A673 (cell line): Measurements from ENCODE around the gene SPPL3. TPM values are rescaled to one million over a fixed set of nuclear protein-coding genes. Genes with fewer than 3 reads are reported as not detected.

ENCODE experiments used
- BruUV-seq: library from RNA; stranded (reverse); fragments of 400-500 nt; replicated peaks from 2 replicates; lab custom pipeline; 2021; lab: Mats Ljungman, UMichigan
- CTCF ChIA-PET: fragments of 300-600 bp; sonication (Branson Sonifier 250); formaldehyde crosslinking; loops from one replicate; lab custom pipeline; 2022; ENCODE audit warnings: antibody characterized with exemption; lab: Charles Lee
- POLR2A ChIA-PET: fragments of 300-600 bp; sonication (Branson Sonifier 250); formaldehyde crosslinking; loops from one replicate; lab custom pipeline; 2022; ENCODE audit warnings: antibody characterized with exemption; ENCODE audit not compliant: low non-redundant PET; lab: Charles Lee
- DNase-seq: peaks from one replicate; pipeline ENCODE4 v3.0.0-alpha.2; 2015; ENCODE audit warnings: low spot score
- H3K27ac ChIP-seq: fragments of 200-600 bp; sonication (generic); 2 replicates; pipeline ENCODE4 v1.5.1; 2016; ENCODE audit warnings: mixed run types, low read depth, mild to moderate bottlenecking, mixed read lengths, antibody characterized with exemption, low read length; ENCODE audit not compliant: poor library complexity, severe bottlenecking
- H3K27me3 ChIP-seq: fragments of 200-600 bp; sonication (generic); replicated peaks from 2 replicates; pipeline ENCODE4 v1.6.1; 2017; ENCODE audit warnings: mixed run types, low read depth, mild to moderate bottlenecking, mixed read lengths, antibody characterized with exemption, low read length; ENCODE audit not compliant: insufficient read depth, poor library complexity
- H3K36me3 ChIP-seq: fragments of 200-600 bp; sonication (generic); 2 replicates; pipeline ENCODE4 v1.6.1; 2016; ENCODE audit warnings: mixed run types, mild to moderate bottlenecking, mixed read lengths, antibody characterized with exemption, low read length; ENCODE audit not compliant: insufficient read depth, poor library complexity, severe bottlenecking
- H3K4me1 ChIP-seq: fragments of 200-600 bp; sonication (generic); 2 replicates; pipeline ENCODE4 v1.6.1; 2017; ENCODE audit warnings: mixed run types, mild to moderate bottlenecking, mixed read lengths, antibody characterized with exemption, low read length; ENCODE audit not compliant: insufficient read depth, poor library complexity, severe bottlenecking
- H3K4me3 ChIP-seq: fragments of 200-600 bp; sonication (generic); 2 replicates; pipeline ENCODE4 v1.5.1; 2016; ENCODE audit warnings: low read depth, mixed run types, mild to moderate bottlenecking, mixed read lengths, low read length; ENCODE audit not compliant: poor library complexity, severe bottlenecking
- H3K9me3 ChIP-seq: fragments of 200-600 bp; sonication (generic); 2 replicates; pipeline ENCODE4 v1.6.1; 2016; ENCODE audit warnings: mixed run types, low read depth, mild to moderate bottlenecking, mixed read lengths, antibody characterized with exemption, low read length; ENCODE audit not compliant: poor library complexity, severe bottlenecking
- CTCF ChIP-seq: fragments of 300-800, 200-600 bp; sonication (generic); conservative IDR thresholded peaks from 2 replicates; pipeline ENCODE4 v1.5.1; 2017; ENCODE audit warnings: low read depth, mild to moderate bottlenecking, antibody characterized with exemption, low read length, moderate library complexity, mixed read lengths
- EZH2 ChIP-seq: fragments of 200-600 bp; sonication (generic); IDR thresholded peaks from 2 replicates; pipeline ENCODE4 v1.6.1; 2017; ENCODE audit warnings: borderline replicate concordance, low read depth, mild to moderate bottlenecking, mixed read lengths, antibody characterized with exemption, low read length; ENCODE audit not compliant: poor library complexity, severe bottlenecking
- intact Hi-C: fragments of 100-400 bp; cut with micrococcal nuclease; formaldehyde crosslinking; loops from one replicate; pipeline ENCODE4 v1.10.0; 2022; ENCODE audit not compliant: unreplicated experiment
- total RNA-seq: library from RNA; stranded (reverse); gene quantifications from 2 replicates; pipeline ENCODE4 v1.2.3, GENCODE V29; 2021

Gene SPPL3
- total RNA-seq, 1 experiment from 2014 or later: 46.9 TPM

- BruUV-seq: no TSS peak
- no peak for DNase-seq
- no peak overlapping the region for H3K4me3 ChIP-seq
- no peaks in the 10 kb centered on the region for H3K27me3 ChIP-seq
- no peak overlapping the region for H3K27ac ChIP-seq
- H3K36me3 ChIP-seq: no peaks in the 10 kb centered on the region
- intact Hi-C loops: no loop called here
- no peak for TF ChIP-seq EZH2
- TF ChIP-seq CTCF: no peak
- H3K9me3 ChIP-seq: peaks cover 9% of the 10 kb centered on the region
- no peaks in the 10 kb centered on the region for H3K4me1 ChIP-seq
- ChIA-PET POLR2A (no interaction called here), CTCF (no interaction called here)
Measured at GRCh38 chr12:120862664-120863063, 41.5 kb downstream of the SPPL3 start.

- ChIA-PET POLR2A (no interaction called here), CTCF (no interaction called here)
- H3K27me3 ChIP-seq: no peaks in the 10 kb centered on the region
- H3K27ac ChIP-seq: no peak overlapping the region
- no peak for DNase-seq
- H3K9me3 ChIP-seq: peaks cover 9% of the 10 kb centered on the region
- H3K4me1 ChIP-seq: peaks cover 5% of the 10 kb centered on the region
- TF ChIP-seq CTCF (no peak), EZH2 (no peak)
- intact Hi-C loops: no loop called here
- no peaks in the 10 kb centered on the region for H3K36me3 ChIP-seq
- no peak overlapping the region for H3K4me3 ChIP-seq
- no TSS peak for BruUV-seq
Measured at GRCh38 chr12:120861074-120861795, 42.9 kb downstream of the SPPL3 start.

GRCh38 chr12:120858306-120859088 is 45.7 kb downstream of the SPPL3 start:
- no peak overlapping the region for H3K27ac ChIP-seq
- BruUV-seq: no TSS peak
- peaks cover 9% of the 10 kb centered on the region for H3K4me1 ChIP-seq
- peaks cover 9% of the 10 kb centered on the region for H3K9me3 ChIP-seq
- no peak for DNase-seq
- intact Hi-C loops: no loop called here
- no peak overlapping the region for H3K4me3 ChIP-seq
- CTCF ChIA-PET: no interaction called here
- POLR2A ChIA-PET: no interaction called here
- no peaks in the 10 kb centered on the region for H3K27me3 ChIP-seq
- no peaks in the 10 kb centered on the region for H3K36me3 ChIP-seq
- TF ChIP-seq CTCF (no peak), EZH2 (no peak)
